B cell (primary cell): Measurements from ENCODE around the gene TRIM56. TPM values are rescaled to one million over a fixed set of nuclear protein-coding genes. Genes with fewer than 3 reads are reported as not detected.

Experiments used
- ATAC-seq: fragments of 200-7000 bp; cut with Tn5 transposase; one replicate; pipeline ENCODE4 v1.10.0; 2021; ENCODE audit warnings: low read depth, mild to moderate bottlenecking, moderate number of reproducible peaks, moderate library complexity
- CTCF ChIA-PET: fragments of 350-600 bp; sonication (Branson Sonifier 250); formaldehyde crosslinking; loops from one replicate; lab custom pipeline; 2021; ENCODE audit warnings: antibody characterized with exemption, inconsistent platforms; lab: Charles Lee
- POLR2A ChIA-PET: fragments of 350-600 bp; sonication (Branson Sonifier 250); formaldehyde crosslinking; loops from one replicate; lab custom pipeline; 2021; ENCODE audit warnings: antibody characterized with exemption; lab: Charles Lee
- DNase-seq: peaks from one replicate; pipeline ENCODE4 v3.0.0; 2013
- H2AFZ ChIP-seq: 2 replicates; pipeline ENCODE4 v1.6.1; 2012; ENCODE audit warnings: mild to moderate bottlenecking, low read depth, low read length; ENCODE audit not compliant: insufficient read depth, poor library complexity, severe bottlenecking
- H3K27ac ChIP-seq, 2 donors: 1 replicate in 1 of 2; 2 replicates in 1 of 2; pipeline ENCODE4 v1.5.1; 2012 to 2013; ENCODE audit warnings: low read length in 2 of 2, mild to moderate bottlenecking in 2 of 2, moderate library complexity in 1 of 2
- H3K27me3 ChIP-seq, 4 experiments: fragments of 200-600 bp in 1 of 4; sonication (generic) in 1 of 4; replicated peaks in 1 of 4; 1 replicate in 2 of 4; 2 replicates in 2 of 4; pipeline versions ENCODE4 v1.6.1 to v1.7.0; 2013 to 2016; ENCODE audit warnings: low read length in 3 of 4, mild to moderate bottlenecking in 2 of 4, mixed read lengths in 1 of 4, moderate library complexity in 1 of 4; ENCODE audit not compliant: insufficient read depth in 4 of 4, control insufficient read depth in 3 of 4; ENCODE audit errors: control extremely low read depth in 1 of 4
- H3K36me3 ChIP-seq, 2 experiments: replicated peaks in 1 of 2; 1 replicate in 1 of 2; 2 replicates in 1 of 2; pipeline versions ENCODE4 v1.6.1 to v1.7.1; 2013; ENCODE audit warnings: low read length in 1 of 2; ENCODE audit not compliant: insufficient read depth in 2 of 2, control insufficient read depth in 1 of 2; ENCODE audit errors: control extremely low read depth in 1 of 2, extremely low read depth in 1 of 2
- H3K4me1 ChIP-seq, 2 donors: fragments of 200-600 bp in 1 of 2; sonication (generic) in 1 of 2; 1 replicate in 1 of 2; 2 replicates in 1 of 2; pipeline versions ENCODE4 v1.5.1 to v1.6.1; 2013 to 2017; ENCODE audit warnings: low read length in 2 of 2; ENCODE audit not compliant: control insufficient read depth in 2 of 2, insufficient read depth in 2 of 2
- H3K4me2 ChIP-seq: replicated peaks from 2 replicates; pipeline ENCODE3; 2012; ENCODE audit warnings: mild to moderate bottlenecking, low read depth, low read length; ENCODE audit not compliant: poor library complexity, severe bottlenecking
- H3K4me3 ChIP-seq, 5 experiments: fragments of 200-600 bp in 1 of 5; sonication (generic) in 1 of 5; 1 replicate in 3 of 5; 2 replicates in 2 of 5; pipeline versions ENCODE4 v1.5.1 to v1.7.0; 2011 to 2016; ENCODE audit warnings: low read length in 4 of 5, mild to moderate bottlenecking in 4 of 5, low read depth in 2 of 5, control low read depth in 1 of 5, moderate library complexity in 1 of 5; ENCODE audit not compliant: insufficient read depth in 1 of 5; ENCODE audit errors: control extremely low read depth in 1 of 5, extremely low read depth in 1 of 5
- H3K79me2 ChIP-seq: fragments of 200-600 bp; sonication (generic); one replicate; pipeline ENCODE4 v1.6.0; 2016; ENCODE audit warnings: low read length; ENCODE audit not compliant: control insufficient read depth, insufficient read depth
- H3K9ac ChIP-seq: fragments of 200-600 bp; sonication (generic); 2 replicates; pipeline ENCODE4 v1.6.1; 2017; ENCODE audit warnings: mild to moderate bottlenecking, low read length, moderate library complexity
- H3K9me3 ChIP-seq, 3 donors: one replicate each; pipeline versions ENCODE4 v1.6.1 to v1.7.1; 2013; ENCODE audit warnings: low read length in 2 of 3; ENCODE audit not compliant: control insufficient read depth in 2 of 3, insufficient read depth in 1 of 3; ENCODE audit errors: control extremely low read depth in 1 of 3
- H4K20me1 ChIP-seq: 2 replicates; pipeline ENCODE4 v1.6.0; 2012; ENCODE audit warnings: mild to moderate bottlenecking, low read length; ENCODE audit not compliant: insufficient read depth, control insufficient read depth, poor library complexity, severe bottlenecking
- H3K27ac Mint-ChIP-seq: one replicate; pipeline ENCODE4 v1.8.0; 2021; ENCODE audit warnings: mixed read lengths
- H3K27me3 Mint-ChIP-seq: one replicate; pipeline ENCODE4 v1.8.0; 2021; ENCODE audit warnings: mixed read lengths
- H3K4me1 Mint-ChIP-seq: one replicate; pipeline ENCODE4 v1.8.0; 2021; ENCODE audit warnings: mixed read lengths
- H3K4me3 Mint-ChIP-seq: one replicate; pipeline ENCODE4 v1.8.0; 2021; ENCODE audit warnings: mixed read lengths
- H3K9me3 Mint-ChIP-seq: one replicate; pipeline ENCODE4 v1.8.0; 2022; ENCODE audit warnings: mixed read lengths; ENCODE audit not compliant: insufficient read depth
- EZH2 ChIP-seq: IDR thresholded peaks from 2 replicates; pipeline ENCODE4 v1.6.1; 2012; ENCODE audit warnings: borderline replicate concordance, low read depth, mild to moderate bottlenecking, moderate library complexity, low read length; ENCODE audit not compliant: insufficient read depth, poor library complexity, severe bottlenecking
- WGBS: methylation state at CpG from one replicate; pipeline ENCODE4 v1.1.5; 2013; ENCODE audit warnings: missing lambda C conversion rate; ENCODE audit not compliant: insufficient coverage; 5-methylcytosine and 5-hydroxymethylcytosine counted together
- intact Hi-C: fragments of 100-400 bp; cut with micrococcal nuclease; formaldehyde crosslinking; loops from one replicate; pipeline ENCODE4 v1.10.0; 2022
- polyA plus RNA-seq: library from polyadenylated mRNA; depleted of rRNA; stranded (reverse); fragments of >200 nt; gene quantifications from 2 replicates; pipeline ENCODE4 v1.2.3, GENCODE V29; 2012
- total RNA-seq, 2 donors: library from RNA; stranded (reverse); fragments of 120-200 nt in 1 of 2; gene quantifications; 1 replicate in 1 of 2; 2 replicates in 1 of 2; pipeline versions ENCODE4 v1.2.3 to v1.2.4, GENCODE V29; 2013 to 2022
- TF ChIP-seq, protein P1 (sequence below): fragments of 200-600 bp; IDR thresholded peaks from one replicate; pipeline ENCODE4 v1.8.0; 2022; ENCODE audit warnings: antibody characterized with exemption, mild to moderate bottlenecking

TRIM56 gene
- total and polyA plus RNA-seq, 2 donors (not counting 1 experiment from before 2014, with no cell fraction given), result 8.4 to 85.7 TPM

DNA sequence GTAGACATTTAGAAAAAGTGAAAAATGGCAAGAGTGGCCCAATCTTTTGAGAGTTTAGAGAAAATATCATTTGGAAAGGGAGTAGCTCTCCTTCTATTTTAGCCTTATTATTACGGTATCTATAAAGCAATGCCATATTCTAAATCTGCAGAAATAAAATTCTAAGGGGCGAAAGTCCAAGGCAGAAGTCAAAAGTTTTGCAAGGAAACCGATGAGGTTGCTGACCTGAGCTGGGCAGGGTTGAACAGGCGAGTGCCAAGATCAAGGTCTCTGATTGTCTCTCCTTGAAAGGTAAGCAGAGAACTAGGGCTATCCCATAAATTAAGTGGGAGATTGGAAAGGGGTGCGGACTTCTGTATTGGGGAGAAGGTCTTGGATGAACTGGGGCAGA, 11.7 kb downstream of the TRIM56 start:
- H3K9ac ChIP-seq, result no peak overlapping the region
- H3K4me1 Mint-ChIP-seq, result peaks cover 3% of the 10 kb centered on the region

GRCh38 chr7:101097561-101097960, 12.3 kb downstream of the TRIM56 start:
- H3K9me3 ChIP-seq, result peaks cover 0 to 5% (median 0%) of the 10 kb centered on the region in 3 donors
- H3K4me3 ChIP-seq, result no peak overlapping the region
- WGBS, result 93% methylated on average over 4 of the region's 4 CpGs
- Mint-ChIP-seq H3K27me3 (peaks cover 15% of the 10 kb centered on the region), H3K27ac (no peak overlapping the region), H3K9me3 (no peaks in the 10 kb centered on the region), H3K4me1 (peaks cover 3% of the 10 kb centered on the region), H3K4me3 (no peak overlapping the region)
- CTCF ChIA-PET, result no interaction called here
- DNase-seq (no peak), ATAC-seq (no peak)
- H3K9ac ChIP-seq, result no peak overlapping the region
- peaks cover 34% of the 10 kb centered on the region for H4K20me1 ChIP-seq
- H3K4me2 ChIP-seq, result no peak overlapping the region
- H3K27ac ChIP-seq, result no peak overlapping the region
- POLR2A ChIA-PET, result no interaction called here
- H3K36me3 ChIP-seq, result no peaks in the 10 kb centered on the region
- intact Hi-C loops, result no loop called here
- no peaks in the 10 kb centered on the region for H3K79me2 ChIP-seq
- H3K4me1 ChIP-seq, result no peaks in the 10 kb centered on the region
- TF ChIP-seq, protein P1, sequence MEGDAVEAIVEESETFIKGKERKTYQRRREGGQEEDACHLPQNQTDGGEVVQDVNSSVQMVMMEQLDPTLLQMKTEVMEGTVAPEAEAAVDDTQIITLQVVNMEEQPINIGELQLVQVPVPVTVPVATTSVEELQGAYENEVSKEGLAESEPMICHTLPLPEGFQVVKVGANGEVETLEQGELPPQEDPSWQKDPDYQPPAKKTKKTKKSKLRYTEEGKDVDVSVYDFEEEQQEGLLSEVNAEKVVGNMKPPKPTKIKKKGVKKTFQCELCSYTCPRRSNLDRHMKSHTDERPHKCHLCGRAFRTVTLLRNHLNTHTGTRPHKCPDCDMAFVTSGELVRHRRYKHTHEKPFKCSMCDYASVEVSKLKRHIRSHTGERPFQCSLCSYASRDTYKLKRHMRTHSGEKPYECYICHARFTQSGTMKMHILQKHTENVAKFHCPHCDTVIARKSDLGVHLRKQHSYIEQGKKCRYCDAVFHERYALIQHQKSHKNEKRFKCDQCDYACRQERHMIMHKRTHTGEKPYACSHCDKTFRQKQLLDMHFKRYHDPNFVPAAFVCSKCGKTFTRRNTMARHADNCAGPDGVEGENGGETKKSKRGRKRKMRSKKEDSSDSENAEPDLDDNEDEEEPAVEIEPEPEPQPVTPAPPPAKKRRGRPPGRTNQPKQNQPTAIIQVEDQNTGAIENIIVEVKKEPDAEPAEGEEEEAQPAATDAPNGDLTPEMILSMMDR, result no peak
- no peak for TF ChIP-seq EZH2
- peaks cover 0 to 29% (median 8%) of the 10 kb centered on the region in 4 experiments for H3K27me3 ChIP-seq
- H2AFZ ChIP-seq, result no peak overlapping the region

More for the DNA sequence above, 11.7 kb downstream of the TRIM56 start:
- intact Hi-C loops, result no loop called here
- Mint-ChIP-seq H3K27ac (no peak overlapping the region), H3K27me3 (peaks cover 13% of the 10 kb centered on the region), H3K4me3 (no peak overlapping the region), H3K9me3 (no peaks in the 10 kb centered on the region)
- H3K4me2 ChIP-seq, result no peak overlapping the region
- DNase-seq, result no peak
- H3K27ac ChIP-seq, result no peak overlapping the region
- no peak overlapping the region for H3K4me3 ChIP-seq
- TF ChIP-seq EZH2, result no peak
- TF ChIP-seq, protein P1, result no peak
- no peaks in the 10 kb centered on the region for H3K79me2 ChIP-seq
- ChIA-PET CTCF (interaction anchor here (0.6 to 0.8 kb wide), 2 partner anchors 38 to 96 kb away, joined by 3 to 6 read pairs; no protein-coding TSS in a partner anchor), POLR2A (interaction anchor here (0.6 kb wide), 1 partner anchor 17 kb away, joined by 3 read pairs; no protein-coding TSS in a partner anchor)
- H2AFZ ChIP-seq, result no peak overlapping the region
- WGBS, result 97% methylated on average over 4 of the region's 5 CpGs
- no peaks in the 10 kb centered on the region for H3K4me1 ChIP-seq
- peaks cover 0 to 5% (median 0%) of the 10 kb centered on the region in 3 donors for H3K9me3 ChIP-seq
- H3K27me3 ChIP-seq, result peaks cover 0 to 24% (median 8%) of the 10 kb centered on the region in 4 experiments
- no peak for ATAC-seq
- H4K20me1 ChIP-seq, result peaks cover 34% of the 10 kb centered on the region
- no peaks in the 10 kb centered on the region for H3K36me3 ChIP-seq
